OCI-LY1 (cell line): ENCODE data around the gene TAF3.

Experiments
- H2AFZ ChIP-seq: fragments of 200-600 bp; sonication (generic), shearing (Covaris generic); 2 replicates; pipeline ENCODE4 v1.6.0; 2014; ENCODE audit warnings: antibody characterized with exemption, mild to moderate bottlenecking, low read length
- H3F3A ChIP-seq: fragments of 200-600 bp; sonication (generic), shearing (Covaris generic); 2 replicates; pipeline ENCODE4 v1.6.0; 2014; ENCODE audit warnings: mild to moderate bottlenecking, antibody characterized with exemption, low read length, moderate library complexity; ENCODE audit not compliant: insufficient read depth
- H3K27ac ChIP-seq: fragments of 200-600 bp; sonication (generic); 2 replicates; pipeline ENCODE4 v1.5.1; 2014; ENCODE audit warnings: low read length, mixed run types, mild to moderate bottlenecking, low read depth; ENCODE audit not compliant: poor library complexity, severe bottlenecking
- H3K27me3 ChIP-seq: fragments of 200-600 bp; sonication (generic); 2 replicates; pipeline ENCODE4 v1.6.0; 2014; ENCODE audit warnings: antibody characterized with exemption, mild to moderate bottlenecking, low read length, moderate library complexity; ENCODE audit not compliant: insufficient read depth
- H3K36me3 ChIP-seq: fragments of 200-600 bp; sonication (generic); 2 replicates; pipeline ENCODE4 v1.6.1; 2014; ENCODE audit warnings: mild to moderate bottlenecking, antibody characterized with exemption, low read length, moderate library complexity, mixed read lengths; ENCODE audit not compliant: insufficient read depth
- H3K4me1 ChIP-seq: fragments of 200-600 bp; sonication (generic); 2 replicates; pipeline ENCODE4 v1.5.1; 2014; ENCODE audit warnings: mild to moderate bottlenecking, low read length, moderate library complexity; ENCODE audit not compliant: insufficient read depth, severe bottlenecking
- H3K4me2 ChIP-seq: fragments of 200-600 bp; sonication (generic), shearing (Covaris generic); 2 replicates; pipeline ENCODE4 v1.6.1; 2014; ENCODE audit warnings: low read length
- H3K4me3 ChIP-seq: fragments of 200-600 bp; sonication (generic); 2 replicates; pipeline ENCODE4 v1.5.1; 2014; ENCODE audit warnings: low read length, low read depth, mild to moderate bottlenecking, mixed read lengths; ENCODE audit not compliant: poor library complexity, severe bottlenecking
- H3K79me2 ChIP-seq: fragments of 200-600 bp; shearing (Covaris generic); 2 replicates; pipeline ENCODE4 v1.6.1; 2016; ENCODE audit warnings: mixed run types, low read length, mixed read lengths; ENCODE audit not compliant: insufficient read depth
- H3K9ac ChIP-seq: fragments of 200-600 bp; sonication (generic), shearing (Covaris generic); 2 replicates; pipeline ENCODE4 v1.6.1; 2014; ENCODE audit warnings: mild to moderate bottlenecking, low read length, mixed read lengths
- H3K9me2 ChIP-seq: fragments of 200-600 bp; sonication (generic), shearing (Covaris generic); 2 replicates; pipeline ENCODE4 v1.6.1; 2014; ENCODE audit warnings: low read depth, mild to moderate bottlenecking, low read length, mixed read lengths
- H3K9me3 ChIP-seq: fragments of 200-600 bp; shearing (Covaris generic); 2 replicates; pipeline ENCODE4 v1.6.1; 2014; ENCODE audit warnings: low read length, mixed read lengths
- H4K20me1 ChIP-seq: fragments of 200-600 bp; sonication (generic), shearing (Covaris generic); 2 replicates; pipeline ENCODE4 v1.6.0; 2016; ENCODE audit warnings: mild to moderate bottlenecking, low read length; ENCODE audit not compliant: insufficient read depth
- CTCF ChIP-seq: fragments of 200-600 bp; sonication (generic), shearing (Covaris generic); IDR thresholded peaks from 2 replicates; pipeline ENCODE4 v1.5.1; 2017; ENCODE audit warnings: mild to moderate bottlenecking, antibody characterized with exemption, low read length, moderate library complexity, mixed read lengths
- EZH2 ChIP-seq: fragments of 200-600 bp; sonication (generic), shearing (Covaris generic); IDR thresholded peaks from 2 replicates; pipeline ENCODE4 v1.8.0; 2017; ENCODE audit warnings: borderline replicate concordance, mixed run types, mild to moderate bottlenecking, antibody characterized with exemption, low read length, moderate library complexity, mixed read lengths

TAF3 gene

GRCh38 chr10:7819121-7819460 is 786 bp downstream of the TAF3 start:
- Histone ChIP-seq H3K27ac (no peak overlapping the region), H3K9me3 (no peaks in the 10 kb centered on the region), H3K36me3 (peaks cover 8% of the 10 kb centered on the region), H3K27me3 (no peaks in the 10 kb centered on the region), H3F3A (no peaks in the 10 kb centered on the region), H3K4me1 (peaks cover 22% of the 10 kb centered on the region), H3K9me2 (no peaks in the 10 kb centered on the region), H4K20me1 (no peaks in the 10 kb centered on the region), H3K4me3 (peak overlapping the region; percentile 99), H3K9ac (peak overlapping the region; percentile 91), H3K4me2 (peak overlapping the region; percentile 78), H3K79me2 (peaks cover 17% of the 10 kb centered on the region; the same call in 1 of the 2 replicates), H2AFZ (no peak overlapping the region)
- TF ChIP-seq EZH2 (no peak), CTCF (peak; percentile 25; the same call in 1 of the 2 replicates)

DNA sequence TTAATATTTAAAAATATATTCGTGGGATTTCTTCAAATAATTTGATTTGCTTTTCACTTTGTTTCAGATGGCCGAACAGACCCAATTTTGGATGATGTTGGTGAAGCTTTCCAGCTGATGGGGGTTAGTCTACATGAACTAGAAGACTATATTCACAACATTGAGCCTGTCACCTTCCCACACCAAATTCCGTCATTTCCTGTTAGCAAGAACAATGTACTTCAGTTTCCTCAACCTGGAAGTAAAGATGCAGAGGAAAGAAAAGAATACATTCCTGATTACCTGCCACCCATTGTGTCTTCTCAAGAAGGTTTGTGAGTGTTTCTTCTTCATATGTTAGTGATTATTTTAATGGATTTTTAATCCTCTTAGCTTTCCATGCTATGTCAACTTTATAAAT is 5.9 kb downstream of the TAF3 start:
- Histone ChIP-seq H3K27ac (no peak overlapping the region), H4K20me1 (no peaks in the 10 kb centered on the region), H3K79me2 (peaks cover 11% of the 10 kb centered on the region; the same call in 1 of the 2 replicates), H3K9ac (no peak overlapping the region), H3K4me3 (no peak overlapping the region), H3K9me2 (no peaks in the 10 kb centered on the region), H3F3A (no peaks in the 10 kb centered on the region), H3K9me3 (no peaks in the 10 kb centered on the region), H3K4me1 (peaks cover 13% of the 10 kb centered on the region), H3K36me3 (peaks cover 37% of the 10 kb centered on the region), H3K4me2 (no peak overlapping the region), H2AFZ (no peak overlapping the region), H3K27me3 (no peaks in the 10 kb centered on the region)
- TF ChIP-seq EZH2: no peak
- no peak for TF ChIP-seq CTCF

- H3K9me3 ChIP-seq: no peaks in the 10 kb centered on the region
- H4K20me1 ChIP-seq: no peaks in the 10 kb centered on the region
- H2AFZ ChIP-seq: no peak overlapping the region
- no peaks in the 10 kb centered on the region for H3K4me1 ChIP-seq
- H3K27ac ChIP-seq: no peak overlapping the region
- no peak overlapping the region for H3K4me2 ChIP-seq
- H3K4me3 ChIP-seq: no peak overlapping the region
- H3K36me3 ChIP-seq: peaks cover 29% of the 10 kb centered on the region
- H3F3A ChIP-seq: no peaks in the 10 kb centered on the region
- H3K27me3 ChIP-seq: no peaks in the 10 kb centered on the region
- H3K9me2 ChIP-seq: no peaks in the 10 kb centered on the region
- H3K79me2 ChIP-seq: no peaks in the 10 kb centered on the region
- TF ChIP-seq CTCF: no peak
- TF ChIP-seq EZH2: no peak
- H3K9ac ChIP-seq: no peak overlapping the region
These were observed 8.7 kb downstream of the TAF3 start for GRCh38 chr10:7826971-7827370.
